A549 treated with dexamethasone at 1 μM for 4 hours (cell line): ENCODE measurements around the gene USP17L11. TPM values are rescaled to one million over a fixed set of nuclear protein-coding genes. Genes with fewer than 3 reads are reported as not detected.

ENCODE experiments used
- total RNA-seq: library from RNA; stranded (reverse); fragments of 200-300 nt; extraction: Qiagen RNA extraction; gene quantifications from 5 replicates; pipeline ENCODE4 v1.2.3, GENCODE V29; 2022

Gene USP17L11
- total RNA-seq: not detected in 5 replicates

DNA sequence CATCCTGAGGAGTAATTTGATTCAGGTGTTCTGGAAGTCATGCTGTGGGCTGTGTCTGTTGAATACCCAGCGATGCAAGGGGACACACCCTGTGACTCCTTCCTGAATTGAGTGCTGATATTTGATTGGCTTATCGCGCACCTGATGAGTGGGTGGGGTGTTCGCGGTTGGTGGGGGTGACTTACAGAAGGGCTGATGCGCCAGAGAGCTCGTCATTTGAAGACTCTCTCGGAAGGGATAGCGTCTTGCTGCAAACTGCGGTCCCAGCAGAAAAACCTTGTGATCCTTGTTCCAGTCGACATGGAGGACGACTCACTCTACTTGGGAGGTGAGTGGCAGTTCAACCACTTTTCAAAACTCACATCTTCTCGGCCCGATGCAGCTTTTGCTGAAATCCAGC lies at the start of gene USP17L11:
USP17L11 (plus strand) TSS at position 301 of the 400 bp plus-strand sequence; CDS start at position 301, 0 bp downstream.

DNA sequence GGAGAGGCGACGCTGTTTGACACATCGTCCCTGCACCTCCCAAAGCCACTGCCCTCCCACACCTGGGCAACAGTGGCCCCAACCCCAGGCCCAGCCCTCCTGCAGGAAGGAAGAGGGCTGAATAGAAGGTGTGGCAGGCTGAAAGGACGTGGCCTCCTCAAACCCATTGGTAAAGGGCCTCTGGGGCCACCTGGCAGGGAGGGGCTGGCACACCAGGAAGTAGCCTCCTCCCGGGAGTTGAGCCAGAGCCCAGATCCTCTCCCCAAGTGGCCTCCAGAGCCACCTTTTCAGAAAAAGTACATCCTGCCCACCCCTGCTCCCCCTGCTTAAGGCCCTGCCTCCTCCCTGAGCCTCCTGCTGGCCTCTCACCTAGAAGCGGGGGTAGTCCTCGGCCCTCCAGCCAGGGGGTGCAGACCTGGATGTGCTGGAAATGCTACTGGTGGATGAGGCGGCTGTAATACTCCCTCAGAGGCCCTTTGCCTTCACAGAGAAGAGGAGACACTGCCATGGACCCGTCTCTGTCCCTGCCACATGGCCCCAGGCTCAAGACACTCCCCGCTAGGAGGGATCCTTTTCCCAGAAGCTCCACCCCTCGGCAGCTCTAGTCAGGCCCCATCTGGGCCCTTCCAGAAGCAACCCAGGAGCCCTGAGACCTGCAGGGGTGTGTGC lies 45.3 kb upstream of the USP17L11 start, which contains the start of gene FAM90A26:
FAM90A26 (plus strand) TSS at position 619 of the 669 bp plus-strand sequence. CDS start 2,764 bp downstream, outside the sequence.

DNA sequence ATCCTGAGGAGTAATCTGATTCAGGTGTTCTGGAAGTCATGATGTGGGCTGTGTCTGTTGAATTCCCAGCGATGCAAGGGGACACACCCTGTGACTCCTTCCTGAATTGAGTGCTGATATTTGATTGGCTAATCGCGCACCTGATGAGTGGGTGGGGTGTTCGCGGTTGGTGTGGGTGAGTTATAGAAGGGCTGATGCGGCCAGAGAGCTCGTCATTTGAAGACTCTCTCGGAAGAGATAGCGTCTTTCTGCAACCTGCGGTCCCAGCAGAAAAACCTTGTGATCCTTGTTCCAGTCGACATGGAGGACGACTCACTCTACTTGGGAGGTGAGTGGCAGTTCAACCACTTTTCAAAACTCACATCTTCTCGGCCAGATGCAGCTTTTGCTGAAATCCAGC lies 4.8 kb upstream of the USP17L11 start, which contains the start of gene USP17L10:
USP17L10 (plus strand) TSS at position 301 of the 400 bp plus-strand sequence; CDS start at position 301, 0 bp downstream.

DNA sequence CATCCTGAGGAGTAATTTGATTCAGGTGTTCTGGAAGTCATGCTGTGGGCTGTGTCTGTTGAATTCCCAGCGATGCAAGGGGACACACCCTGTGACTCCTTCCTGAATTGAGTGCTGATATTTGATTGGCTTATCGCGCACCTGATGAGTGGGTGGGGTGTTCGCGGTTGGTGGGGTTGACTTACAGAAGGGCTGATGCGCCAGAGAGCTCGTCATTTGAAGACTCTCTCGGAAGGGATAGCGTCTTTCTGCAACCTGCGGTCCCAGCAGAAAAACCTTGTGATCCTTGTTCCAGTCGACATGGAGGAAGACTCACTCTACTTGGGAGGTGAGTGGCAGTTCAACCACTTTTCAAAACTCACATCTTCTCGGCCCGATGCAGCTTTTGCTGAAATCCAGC lies 4.6 kb downstream of the USP17L11 start, which contains the start of gene USP17L12:
USP17L12 (plus strand) TSS at position 301 of the 400 bp plus-strand sequence; CDS start at position 301, 0 bp downstream.

GRCh38 chr4:9224596-9224995 lies 9.4 kb downstream of the USP17L11 start, which contains the start of gene USP17L13:
Gene USP17L13, plus strand, starts transcription at chr4:9224896. Its CDS starts 0 bp downstream, at chr4:9224896.

GRCh38 chr4:9234085-9234484 lies 18.9 kb downstream of the USP17L11 start, which contains the start of gene USP17L15:
Gene USP17L15, plus strand, starts transcription at chr4:9234385. Its CDS starts 0 bp downstream, at chr4:9234385.

GRCh38 chr4:9243579-9243978 lies 28.4 kb downstream of the USP17L11 start, which contains the start of gene USP17L17:
Gene USP17L17, plus strand, starts transcription at chr4:9243879. Its CDS starts 0 bp downstream, at chr4:9243879.

DNA sequence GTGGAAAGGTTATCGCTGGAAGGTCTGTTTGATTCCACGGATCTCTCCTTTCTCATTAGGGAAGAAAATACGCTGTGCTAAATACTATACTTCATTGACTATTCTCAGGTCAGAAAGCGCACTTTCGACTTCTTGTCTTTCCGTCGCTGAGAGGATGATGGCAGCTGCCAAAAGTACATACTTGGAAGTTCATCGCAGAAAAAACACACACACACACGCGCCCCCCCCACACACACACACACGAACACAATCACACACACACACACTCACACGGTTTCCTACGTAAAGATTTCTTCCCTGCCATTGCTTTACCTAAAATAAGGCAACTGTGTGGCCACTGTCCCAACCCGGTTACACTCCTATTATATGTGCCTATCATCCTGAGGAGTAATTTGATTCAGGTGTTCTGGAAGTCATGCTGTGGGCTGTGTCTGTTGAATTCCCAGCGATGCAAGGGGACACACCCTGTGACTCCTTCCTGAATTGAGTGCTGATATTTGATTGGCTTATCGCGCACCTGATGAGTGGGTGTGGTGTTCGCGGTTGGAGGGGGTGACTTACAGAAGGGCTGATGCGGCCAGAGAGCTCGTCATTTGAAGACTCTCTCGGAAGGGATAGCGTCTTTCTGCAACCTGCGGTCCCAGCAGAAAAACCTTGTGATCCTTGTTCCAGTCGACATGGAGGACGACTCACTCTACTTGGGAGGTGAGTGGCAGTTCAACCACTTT lies 32.9 kb downstream of the USP17L11 start, which contains the start of gene USP17L18:
USP17L18 (plus strand) TSS at position 678 of the 728 bp plus-strand sequence; CDS start at position 678, 0 bp downstream.

GRCh38 chr4:9253078-9253477 lies 37.9 kb downstream of the USP17L11 start, which contains the start of gene USP17L19:
Gene USP17L19, plus strand, starts transcription at chr4:9253378. Its CDS starts 0 bp downstream, at chr4:9253378.

DNA sequence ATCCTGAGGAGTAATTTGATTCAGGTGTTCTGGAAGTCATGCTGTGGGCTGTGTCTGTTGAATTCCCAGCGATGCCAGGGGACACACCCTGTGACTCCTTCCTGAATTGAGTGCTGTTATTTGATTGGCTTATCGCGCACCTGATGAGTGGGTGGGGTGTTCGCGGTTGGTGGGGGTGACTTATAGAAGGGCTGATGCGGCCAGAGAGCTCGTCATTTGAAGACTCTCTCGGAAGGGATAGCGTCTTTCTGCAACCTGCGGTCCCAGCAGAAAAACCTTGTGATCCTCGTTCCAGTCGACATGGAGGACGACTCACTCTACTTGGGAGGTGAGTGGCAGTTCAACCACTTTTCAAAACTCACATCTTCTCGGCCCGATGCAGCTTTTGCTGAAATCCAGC lies 42.6 kb downstream of the USP17L11 start, which contains the start of gene USP17L20:
USP17L20 (plus strand) TSS at position 301 of the 400 bp plus-strand sequence; CDS start at position 301, 0 bp downstream.

GRCh38 chr4:9262572-9262971 lies 47.4 kb downstream of the USP17L11 start, which contains the start of gene USP17L21:
Gene USP17L21, plus strand, starts transcription at chr4:9262872. Its CDS starts 0 bp downstream, at chr4:9262872.

Other genes with a start within 250 kb of the USP17L11 start
- not detected in 5 replicates for gene FAM90A26, start 45.0 kb upstream of the USP17L11 start, total RNA-seq
- gene USP17L10, start 4.7 kb upstream of the USP17L11 start, total RNA-seq: not detected in 5 replicates
- not detected in 5 replicates for gene USP17L12, start 4.7 kb downstream of the USP17L11 start, total RNA-seq
- not detected in 5 replicates for gene USP17L13, start 9.5 kb downstream of the USP17L11 start, total RNA-seq
- gene USP17L15, start 19.0 kb downstream of the USP17L11 start, total RNA-seq: not detected in 5 replicates
- gene USP17L17, start 28.5 kb downstream of the USP17L11 start, total RNA-seq: not detected in 5 replicates
- gene USP17L18, start 33.2 kb downstream of the USP17L11 start, total RNA-seq: not detected in 5 replicates
- gene USP17L19, start 38.0 kb downstream of the USP17L11 start, total RNA-seq: not detected in 5 replicates
- gene USP17L20, start 42.7 kb downstream of the USP17L11 start, total RNA-seq: not detected in 5 replicates
- not detected in 5 replicates for gene USP17L21, start 47.5 kb downstream of the USP17L11 start, total RNA-seq
- gene USP17L22, start 52.2 kb downstream of the USP17L11 start, total RNA-seq: not detected in 5 replicates
- not detected in 5 replicates for gene USP17L24, start 109.8 kb downstream of the USP17L11 start, total RNA-seq
- not detected in 5 replicates for gene USP17L25, start 114.5 kb downstream of the USP17L11 start, total RNA-seq
- not detected in 5 replicates for gene USP17L26, start 119.3 kb downstream of the USP17L11 start, total RNA-seq
- gene USP17L5, start 124.0 kb downstream of the USP17L11 start, total RNA-seq: not detected in 5 replicates
- gene USP17L27, start 128.7 kb downstream of the USP17L11 start, total RNA-seq: not detected in 5 replicates
- not detected in 5 replicates for gene USP17L28, start 133.5 kb downstream of the USP17L11 start, total RNA-seq
- gene USP17L29, start 138.2 kb downstream of the USP17L11 start, total RNA-seq: not detected in 5 replicates
- gene USP17L30, start 147.7 kb downstream of the USP17L11 start, total RNA-seq: not detected in 5 replicates
- gene DEFB131A, start 229.0 kb downstream of the USP17L11 start, total RNA-seq: not detected in 5 replicates